GM21360 (cell line): ENCODE data around the gene KBTBD13.
"Not testable (repeated sequence)": the region's sequence is repeated elsewhere in the genome, so short reads cannot be mapped to it uniquely, and the experiment has no call there.

Source experiments
- ATAC-seq: cut with Tn5 transposase; IDR thresholded peaks from one replicate; pipeline ENCODE4 v1.9.1; 2021; ENCODE audit warnings: mild to moderate bottlenecking, moderate library complexity; ENCODE audit not compliant: unreplicated experiment

The KBTBD13 gene

GRCh38 chr15:65087873-65088642, 11.5 kb downstream of the KBTBD13 start:
- ATAC-seq = no peak

- ATAC-seq = no peak
These were observed 12.1 kb downstream of the KBTBD13 start for GRCh38 chr15:65088643-65089021.

GRCh38 chr15:65089206-65089824, 12.8 kb downstream of the KBTBD13 start:
- ATAC-seq = no peak

GRCh38 chr15:65091946-65092770, 15.6 kb downstream of the KBTBD13 start:
- ATAC-seq = no peak

- ATAC-seq = no peak
These were observed 16.6 kb downstream of the KBTBD13 start for GRCh38 chr15:65092911-65093792.

GRCh38 chr15:65093793-65094170, 17.2 kb downstream of the KBTBD13 start:
- not testable (repeated sequence) for ATAC-seq

- ATAC-seq = no peak
These were observed 17.9 kb downstream of the KBTBD13 start for GRCh38 chr15:65094294-65094995.

- no peak for ATAC-seq
These were observed 18.6 kb downstream of the KBTBD13 start for GRCh38 chr15:65095011-65095746.

GRCh38 chr15:65095747-65096104, 19.2 kb downstream of the KBTBD13 start:
- no peak for ATAC-seq

- no peak for ATAC-seq
These were observed 20.2 kb downstream of the KBTBD13 start for GRCh38 chr15:65096481-65097385.

- ATAC-seq = no peak
These were observed 21.2 kb downstream of the KBTBD13 start for GRCh38 chr15:65097651-65098263.

GRCh38 chr15:65099336-65099735, 22.8 kb downstream of the KBTBD13 start:
- ATAC-seq = no peak

GRCh38 chr15:65099801-65100200, 23.3 kb downstream of the KBTBD13 start:
- not testable (repeated sequence) for ATAC-seq

GRCh38 chr15:65100442-65100841, 23.9 kb downstream of the KBTBD13 start:
- ATAC-seq = no peak

- no peak for ATAC-seq
These were observed 24.9 kb downstream of the KBTBD13 start for GRCh38 chr15:65101411-65101890.

GRCh38 chr15:65101891-65102708, 25.6 kb downstream of the KBTBD13 start:
- no peak for ATAC-seq

GRCh38 chr15:65102912-65103311, 26.4 kb downstream of the KBTBD13 start:
- ATAC-seq = no peak
